Measurements from ENCODE around the gene MN1.

MN1 gene

GRCh38 chr22:27803841-27804415 is 2.4 kb upstream of the MN1 start:
- no peaks in the 10 kb centered on the region for H3K27me3 ChIP-seq (ENCODE audit: low read length)
- H3K9me2 ChIP-seq (replicated peaks; ENCODE audit: insufficient read depth, low read length): no peaks in the 10 kb centered on the region

GRCh38 chr22:27802346-27803073 is 954 bp upstream of the MN1 start:
- H3K36me3 ChIP-seq (ENCODE audit: low read length): no peaks in the 10 kb centered on the region
- H2AFZ ChIP-seq (ENCODE audit: low read depth, low read length, severe bottlenecking): no peak overlapping the region
- H3K27ac ChIP-seq (ENCODE audit: low read depth, low read length): no peak overlapping the region
- H3K9ac ChIP-seq (ENCODE audit: low read length): no peak overlapping the region
- no peak overlapping the region for H3K4me3 ChIP-seq (ENCODE audit: insufficient read depth, low read length, poor library complexity, severe bottlenecking)
- no peaks in the 10 kb centered on the region for H3K27me3 ChIP-seq (ENCODE audit: low read length)
- no peaks in the 10 kb centered on the region for H4K20me1 ChIP-seq (ENCODE audit: low read depth, low read length)
- no peak overlapping the region for H3K4me2 ChIP-seq (ENCODE audit: low read depth, low read length, poor library complexity, severe bottlenecking)
- TF ChIP-seq EZH2phosphoT487 (conservative IDR thresholded peaks at IDR 0.05; ENCODE audit: low read length): no peak
- TF ChIP-seq CTCF (IDR thresholded peaks at IDR 0.05; ENCODE audit: insufficient read depth, low read length, poor library complexity, severe bottlenecking): no peak
- H3F3A ChIP-seq (ENCODE audit: insufficient read depth): no peaks in the 10 kb centered on the region
- H3K9me2 ChIP-seq (replicated peaks; ENCODE audit: insufficient read depth, low read length): no peaks in the 10 kb centered on the region
- no peaks in the 10 kb centered on the region for H3K9me3 ChIP-seq (ENCODE audit: insufficient read depth, low read length)
- H3K79me2 ChIP-seq (ENCODE audit: insufficient read depth, low read length): no peaks in the 10 kb centered on the region

More at GRCh38 chr22:27803841-27804415, 2.4 kb upstream of the MN1 start:
- no peak overlapping the region for H3K9ac ChIP-seq (ENCODE audit: low read length)
- H3K4me2 ChIP-seq (ENCODE audit: low read depth, low read length, poor library complexity, severe bottlenecking): no peak overlapping the region
- no peak for TF ChIP-seq CTCF (IDR thresholded peaks at IDR 0.05; ENCODE audit: insufficient read depth, low read length, poor library complexity, severe bottlenecking)
- TF ChIP-seq EZH2phosphoT487 (conservative IDR thresholded peaks at IDR 0.05; ENCODE audit: low read length): no peak
- no peak overlapping the region for H2AFZ ChIP-seq (ENCODE audit: low read depth, low read length, severe bottlenecking)
- H3K79me2 ChIP-seq (ENCODE audit: insufficient read depth, low read length): no peaks in the 10 kb centered on the region
- H3F3A ChIP-seq (ENCODE audit: insufficient read depth): no peaks in the 10 kb centered on the region
- no peaks in the 10 kb centered on the region for H3K36me3 ChIP-seq (ENCODE audit: low read length)
- H3K9me3 ChIP-seq (ENCODE audit: insufficient read depth, low read length): no peaks in the 10 kb centered on the region
- no peak overlapping the region for H3K4me3 ChIP-seq (ENCODE audit: insufficient read depth, low read length, poor library complexity, severe bottlenecking)
- no peaks in the 10 kb centered on the region for H4K20me1 ChIP-seq (ENCODE audit: low read depth, low read length)
- H3K27ac ChIP-seq (ENCODE audit: low read depth, low read length): no peak overlapping the region

- Histone ChIP-seq H4K20me1 (ENCODE audit: low read depth, low read length) (no peaks in the 10 kb centered on the region), H2AFZ (ENCODE audit: low read depth, low read length, severe bottlenecking) (no peak overlapping the region), H3K9ac (ENCODE audit: low read length) (no peak overlapping the region), H3K9me2 (replicated peaks; ENCODE audit: insufficient read depth, low read length) (no peaks in the 10 kb centered on the region), H3K79me2 (ENCODE audit: insufficient read depth, low read length) (no peaks in the 10 kb centered on the region), H3K27me3 (ENCODE audit: low read length) (no peaks in the 10 kb centered on the region), H3K4me2 (ENCODE audit: low read depth, low read length, poor library complexity, severe bottlenecking) (no peak overlapping the region), H3K36me3 (ENCODE audit: low read length) (no peaks in the 10 kb centered on the region), H3F3A (ENCODE audit: insufficient read depth) (no peaks in the 10 kb centered on the region), H3K4me3 (ENCODE audit: insufficient read depth, low read length, poor library complexity, severe bottlenecking) (no peak overlapping the region), H3K27ac (ENCODE audit: low read depth, low read length) (no peak overlapping the region), H3K9me3 (ENCODE audit: insufficient read depth, low read length) (no peaks in the 10 kb centered on the region)
- TF ChIP-seq EZH2phosphoT487 (conservative IDR thresholded peaks at IDR 0.05; ENCODE audit: low read length) (no peak), CTCF (IDR thresholded peaks at IDR 0.05; ENCODE audit: insufficient read depth, low read length, poor library complexity, severe bottlenecking) (no peak)
Observed at GRCh38 chr22:27801202-27801615, 347 bp downstream of the MN1 start.

Data from SU-DHL-6 (cell line).